HTERT RPE-1 (cell line): ENCODE data around the gene DICER1.

Experiments used
- in situ Hi-C: fragments of 300-500 bp; cut with MboI; formaldehyde crosslinking; loops from 4 replicates; pipeline ENCODE4 v1.14.3; 2020; ENCODE audit warnings: low sequenced_read_pairs

DICER1 gene

GRCh38 chr14:95043732-95044462, 113.4 kb downstream of the DICER1 start:
- in situ Hi-C loops = no loop called here

DNA sequence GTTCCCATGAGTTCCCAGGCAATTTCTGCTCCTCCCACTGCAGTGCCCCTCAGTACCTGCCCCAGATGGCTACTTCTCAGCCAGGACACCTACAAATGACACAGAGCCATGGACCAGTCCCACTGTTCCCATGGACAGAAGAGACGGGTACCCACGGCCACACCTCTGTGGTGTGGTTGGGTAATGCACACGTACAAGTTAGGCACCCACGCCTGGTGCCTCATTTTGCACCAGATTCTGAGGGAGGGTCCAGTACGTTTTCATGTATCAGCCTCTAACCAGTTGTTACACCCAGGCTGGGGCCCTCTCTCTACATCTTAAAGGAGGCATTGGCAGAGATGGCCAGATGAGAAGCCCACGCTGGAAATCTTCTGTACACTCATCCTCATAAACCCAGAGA, 114.0 kb downstream of the DICER1 start:
- in situ Hi-C loops = no loop called here

DNA sequence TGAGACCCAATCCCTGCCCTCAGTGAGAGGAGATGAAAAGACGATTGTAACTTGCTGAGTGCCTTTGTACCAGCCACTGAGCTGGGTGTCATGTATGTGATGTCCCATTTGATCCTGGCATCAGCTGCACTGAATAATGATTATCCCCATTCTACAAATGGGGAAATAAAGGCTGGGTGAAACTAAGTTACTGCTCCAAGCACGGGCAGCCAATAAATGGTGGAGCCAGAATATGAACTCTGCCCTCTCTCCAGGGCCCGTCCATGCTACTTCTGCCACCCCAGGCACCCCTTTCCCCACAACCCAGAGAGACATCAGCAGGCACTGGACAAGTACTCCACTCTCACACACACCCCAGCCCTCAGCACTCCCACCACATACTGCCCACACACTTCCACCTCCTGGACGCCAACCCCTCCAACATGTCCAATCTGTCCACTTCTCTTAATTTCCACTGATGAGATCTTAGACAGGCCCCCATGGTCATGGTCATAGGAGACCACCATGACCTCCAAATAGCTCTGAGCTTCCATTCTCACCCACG, 115.8 kb downstream of the DICER1 start:
- in situ Hi-C loops = no loop called here

DNA sequence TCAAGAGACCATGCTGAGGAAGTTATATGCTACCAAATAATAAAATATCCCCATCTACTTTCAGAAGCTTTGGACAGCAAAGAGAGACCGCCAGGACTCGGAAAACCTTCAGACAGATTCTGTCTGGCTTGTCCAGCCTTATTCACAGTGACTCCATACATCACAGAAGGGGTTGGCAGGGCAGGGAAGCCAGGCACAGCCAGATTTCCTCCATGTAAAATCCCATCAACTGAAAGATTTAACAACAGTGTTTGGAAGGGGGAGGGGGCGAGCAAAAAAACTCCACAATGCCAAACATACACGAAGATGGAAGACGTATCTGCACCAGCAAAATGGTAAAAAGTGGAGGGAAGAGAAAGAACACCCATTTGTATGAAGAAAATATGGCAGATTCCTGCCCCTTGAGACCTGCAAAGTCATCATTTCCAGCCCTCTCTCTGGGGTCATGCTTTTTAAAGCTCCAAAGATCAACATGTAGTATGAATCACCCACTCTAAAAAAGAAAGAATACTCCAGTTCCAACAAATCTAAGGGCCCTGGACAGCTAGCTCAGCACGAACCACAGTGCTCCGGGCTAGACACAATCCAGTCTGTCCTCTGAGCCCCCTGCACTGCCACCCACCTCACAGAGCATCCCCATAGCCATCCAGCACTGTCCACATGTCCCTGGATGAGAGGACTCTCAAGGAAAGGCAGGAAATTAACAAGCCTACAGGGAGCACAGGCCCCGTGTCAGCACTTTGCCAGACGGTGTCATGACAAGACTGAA, 116.4 kb downstream of the DICER1 start:
- in situ Hi-C loops = no loop called here

GRCh38 chr14:95039993-95040348, 117.4 kb downstream of the DICER1 start:
- in situ Hi-C loops = no loop called here

DNA sequence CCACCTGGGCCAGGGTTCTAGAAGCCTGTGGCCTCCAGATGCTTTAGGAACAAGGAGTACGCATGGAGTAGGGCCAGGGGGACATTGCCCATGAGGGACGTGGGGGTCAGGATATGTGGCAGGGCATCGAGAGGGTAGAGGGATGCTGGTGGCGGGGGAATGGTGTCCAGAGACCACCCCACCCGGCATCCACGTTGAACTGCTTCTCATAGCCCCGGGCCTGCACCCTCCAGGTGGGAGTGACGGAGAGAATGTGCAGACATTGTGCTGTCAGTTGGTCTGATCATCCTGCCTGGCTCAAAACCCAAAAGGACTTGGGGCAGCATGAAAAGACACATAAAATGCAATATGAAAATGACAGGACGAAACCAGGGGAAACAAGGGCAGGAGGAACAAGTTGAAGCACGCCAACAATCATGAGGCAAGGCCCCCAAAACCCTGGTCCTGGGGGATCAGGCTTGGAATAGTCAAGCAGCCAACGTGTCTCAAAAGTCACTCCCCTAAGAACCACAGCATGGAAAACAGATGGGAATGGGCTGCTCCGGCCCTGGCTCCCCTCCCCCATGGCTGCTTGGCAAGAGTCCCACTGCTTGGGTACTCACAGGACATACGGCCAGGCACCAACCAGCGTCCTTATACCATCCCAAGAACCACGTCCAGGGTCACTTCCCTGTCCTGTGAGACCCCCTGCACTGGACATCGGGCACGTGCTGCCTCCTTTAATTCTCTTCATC, 117.9 kb downstream of the DICER1 start:
- in situ Hi-C loops = no loop called here

DNA sequence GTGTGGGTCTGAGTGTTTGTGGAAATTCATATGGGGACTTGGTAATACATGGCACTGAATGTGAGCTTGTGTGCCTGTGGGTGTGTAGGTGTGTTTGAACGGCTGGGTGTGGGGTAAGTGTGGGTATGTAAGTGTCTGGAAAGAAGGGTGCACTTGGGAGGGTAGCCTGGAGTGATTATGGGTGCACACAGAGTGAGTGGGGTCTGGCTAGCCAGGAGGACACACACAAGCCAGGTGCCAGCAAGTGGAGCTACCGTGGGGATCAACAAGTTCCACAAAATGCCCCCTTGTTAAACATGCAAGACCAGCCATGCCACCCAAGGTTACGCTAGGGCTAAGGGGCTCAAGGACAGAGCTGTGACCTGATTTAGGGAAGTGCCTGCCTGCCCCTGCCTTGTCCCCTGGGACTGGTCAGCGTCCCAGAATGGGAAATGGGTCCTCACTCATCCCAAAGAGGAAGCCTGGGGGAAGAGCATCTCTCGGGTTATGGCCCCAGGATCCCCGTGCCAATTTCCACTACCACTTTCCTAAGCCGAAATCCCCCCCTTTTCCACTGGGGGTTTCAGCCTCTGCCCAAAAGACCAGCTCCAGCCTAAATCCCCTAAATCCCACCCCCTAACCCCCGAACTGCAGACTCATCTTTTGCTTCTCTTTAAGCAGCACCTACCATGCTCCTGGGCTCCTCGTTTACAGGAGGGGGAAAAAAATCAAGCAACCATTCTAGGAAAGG, 118.6 kb downstream of the DICER1 start:
- in situ Hi-C loops = no loop called here

DNA sequence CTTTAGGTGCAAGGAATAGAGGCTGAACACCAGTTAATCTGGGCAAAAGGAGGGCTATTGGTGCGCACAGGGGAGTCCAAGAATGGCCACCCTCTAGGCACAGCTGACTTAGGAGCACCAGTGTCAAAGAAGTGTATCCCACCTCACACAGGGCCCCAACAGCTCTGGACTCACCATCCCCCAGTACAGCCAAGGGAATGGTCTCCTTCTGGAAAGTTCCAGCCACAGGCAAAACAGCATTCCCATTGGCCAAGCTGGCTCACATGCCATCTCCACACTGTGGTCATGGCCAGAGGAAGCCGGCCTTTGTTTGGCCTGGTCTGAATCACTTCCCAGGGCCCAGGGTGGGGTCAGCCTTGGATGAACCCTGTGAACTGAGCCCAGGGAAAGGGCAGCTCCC, 120.1 kb downstream of the DICER1 start:
- in situ Hi-C loops = no loop called here
